Measurements from ENCODE around the gene ERO1B. TPM values are rescaled to one million over a fixed set of nuclear protein-coding genes. Genes with fewer than 3 reads are reported as not detected.

The ERO1B gene
- polyA plus RNA-seq, 1 of the 3 experiments (the other 2 are of a cell fraction) = 0.79 TPM

DNA sequence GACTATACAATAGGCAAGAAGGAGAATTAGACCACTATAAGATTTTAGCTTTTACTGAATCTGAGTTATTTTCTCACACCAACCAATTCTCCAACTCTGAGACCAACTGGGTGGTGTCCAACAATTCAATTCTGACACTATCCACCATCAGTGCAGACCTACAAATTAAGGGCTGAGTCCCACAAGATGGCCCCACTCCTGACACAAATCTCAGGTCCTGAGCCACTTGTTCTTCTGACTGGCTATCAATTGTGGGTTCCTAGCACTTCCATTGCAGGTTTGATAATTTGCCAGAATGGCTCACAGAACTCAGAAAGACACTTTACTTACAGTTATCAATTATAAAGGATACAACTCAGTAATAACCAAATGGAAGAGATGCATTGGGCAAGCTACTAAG lies 6.7 kb downstream of the ERO1B start:
- ChIA-PET CTCF (no interaction called here), POLR2A (no interaction called here)
- Histone ChIP-seq H3K9me2 (no peaks in the 10 kb centered on the region), H3K9ac (no peak overlapping the region), H3K4me1 (ENCODE audit: control insufficient read depth in 1 of 2, insufficient read depth in 2 of 2, low read depth in 1 of 2, low read length in 1 of 2) (no peaks in the 10 kb centered on the region), H3K27me3 (ENCODE audit: insufficient read depth) (no peaks in the 10 kb centered on the region), H3K36me3 (replicated peaks in 1 of 2; ENCODE audit: control insufficient read depth in 1 of 2, insufficient read depth in 2 of 2, low read length in 1 of 2) (no peaks in the 10 kb centered on the region), H3K79me2 (ENCODE audit: insufficient read depth) (no peaks in the 10 kb centered on the region), H3K4me3 (ENCODE audit: low read depth in 2 of 2, low read length in 1 of 2) (no peak overlapping the region), H3K9me3 (no peaks in the 10 kb centered on the region), H3K27ac (ENCODE audit: low read depth in 2 of 2, low read length in 1 of 2) (no peak overlapping the region), H3K4me2 (no peak overlapping the region), H3F3A (replicated peaks; ENCODE audit: insufficient read depth) (no peaks in the 10 kb centered on the region), H4K20me1 (ENCODE audit: insufficient read depth) (no peaks in the 10 kb centered on the region), H2AFZ (ENCODE audit: low read depth) (no peak overlapping the region)
- DNase-seq = no peak
- TF ChIP-seq RAD21 (IDR thresholded peaks at IDR 0.05; ENCODE audit: low read length) (no peak), FOSL2 (IDR thresholded peaks at IDR 0.05; ENCODE audit: borderline replicate concordance, low read depth) (no peak), JUND (IDR thresholded peaks at IDR 0.05) (no peak), EP300 (IDR thresholded peaks at IDR 0.05; ENCODE audit: borderline replicate concordance in 1 of 2, low read depth in 1 of 2, low read length in 1 of 2) (no peak), RCOR1 (IDR thresholded peaks at IDR 0.05; ENCODE audit: low read length) (no peak), FOXJ3 (CRISPR knock-in tag; IDR thresholded peaks at IDR 0.05) (no peak), RXRA (IDR thresholded peaks at IDR 0.05; ENCODE audit: borderline replicate concordance, low read depth) (no peak), EZH2phosphoT487 (IDR thresholded peaks at IDR 0.05; ENCODE audit: borderline replicate concordance, low read depth) (no peak), CHD2 (IDR thresholded peaks at IDR 0.05; ENCODE audit: low read length, partially characterized antibody) (no peak)
- TF ChIP-seq, protein P1, sequence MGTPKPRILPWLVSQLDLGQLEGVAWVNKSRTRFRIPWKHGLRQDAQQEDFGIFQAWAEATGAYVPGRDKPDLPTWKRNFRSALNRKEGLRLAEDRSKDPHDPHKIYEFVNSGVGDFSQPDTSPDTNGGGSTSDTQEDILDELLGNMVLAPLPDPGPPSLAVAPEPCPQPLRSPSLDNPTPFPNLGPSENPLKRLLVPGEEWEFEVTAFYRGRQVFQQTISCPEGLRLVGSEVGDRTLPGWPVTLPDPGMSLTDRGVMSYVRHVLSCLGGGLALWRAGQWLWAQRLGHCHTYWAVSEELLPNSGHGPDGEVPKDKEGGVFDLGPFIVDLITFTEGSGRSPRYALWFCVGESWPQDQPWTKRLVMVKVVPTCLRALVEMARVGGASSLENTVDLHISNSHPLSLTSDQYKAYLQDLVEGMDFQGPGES (IDR thresholded peaks at IDR 0.05; ENCODE audit: low read depth, low read length) = no peak

DNA sequence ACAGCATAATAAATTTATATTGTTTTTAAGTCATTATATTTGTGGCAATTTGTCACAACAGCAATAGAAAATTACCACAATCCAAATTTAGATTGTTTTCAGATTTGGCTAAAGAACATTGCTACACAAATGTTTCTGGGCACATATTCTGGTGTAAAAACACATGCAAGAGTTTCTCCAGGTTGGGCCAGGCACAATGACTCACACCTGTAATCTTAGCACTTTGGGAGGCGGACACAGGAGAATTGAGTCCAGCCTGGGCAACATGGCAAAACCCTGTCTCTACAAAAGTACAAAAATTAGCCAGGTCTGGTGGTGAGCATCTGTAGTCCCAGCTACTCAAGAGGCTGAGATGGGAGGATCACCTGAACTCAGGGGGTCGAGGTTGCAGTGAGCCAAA lies 8.4 kb downstream of the ERO1B start:
- no peaks in the 10 kb centered on the region for H3K9me2 ChIP-seq
- no peak overlapping the region for H2AFZ ChIP-seq (ENCODE audit: low read depth)
- no peaks in the 10 kb centered on the region for H3K4me1 ChIP-seq (ENCODE audit: control insufficient read depth in 1 of 2, insufficient read depth in 2 of 2, low read depth in 1 of 2, low read length in 1 of 2)
- no peaks in the 10 kb centered on the region for H3K9me3 ChIP-seq
- H3K4me2 ChIP-seq = no peak overlapping the region
- H3F3A ChIP-seq (replicated peaks; ENCODE audit: insufficient read depth) = no peaks in the 10 kb centered on the region
- H3K9ac ChIP-seq = no peak overlapping the region
- H4K20me1 ChIP-seq (ENCODE audit: insufficient read depth) = no peaks in the 10 kb centered on the region
- 58% methylated on average over 2 of the region's 2 CpGs for WGBS (ENCODE audit: low lambda C conversion rate)
- no peak overlapping the region for H3K27ac ChIP-seq (ENCODE audit: low read depth in 2 of 2, low read length in 1 of 2)
- no peak overlapping the region for H3K4me3 ChIP-seq (ENCODE audit: low read depth in 2 of 2, low read length in 1 of 2)
- ChIA-PET POLR2A (no interaction called here), CTCF (no interaction called here)
- H3K36me3 ChIP-seq (replicated peaks in 1 of 2; ENCODE audit: control insufficient read depth in 1 of 2, insufficient read depth in 2 of 2, low read length in 1 of 2) = no peaks in the 10 kb centered on the region
- H3K79me2 ChIP-seq (ENCODE audit: insufficient read depth) = no peaks in the 10 kb centered on the region
- DNase-seq = no peak
- no peaks in the 10 kb centered on the region for H3K27me3 ChIP-seq (ENCODE audit: insufficient read depth)
- TF ChIP-seq GATA2 (CRISPR knock-in tag; IDR thresholded peaks at IDR 0.05) (no peak), RAD21 (IDR thresholded peaks at IDR 0.05; ENCODE audit: low read length) (no peak), EZH2phosphoT487 (IDR thresholded peaks at IDR 0.05; ENCODE audit: borderline replicate concordance, low read depth) (no peak), SMC3 (IDR thresholded peaks at IDR 0.05; ENCODE audit: low read depth, low read length) (no peak), SIN3A (IDR thresholded peaks at IDR 0.05; ENCODE audit: borderline replicate concordance, low read depth, low read length) (no peak), MXI1 (IDR thresholded peaks at IDR 0.05; ENCODE audit: low read depth, low read length) (no peak)
- TF ChIP-seq, protein P2, sequence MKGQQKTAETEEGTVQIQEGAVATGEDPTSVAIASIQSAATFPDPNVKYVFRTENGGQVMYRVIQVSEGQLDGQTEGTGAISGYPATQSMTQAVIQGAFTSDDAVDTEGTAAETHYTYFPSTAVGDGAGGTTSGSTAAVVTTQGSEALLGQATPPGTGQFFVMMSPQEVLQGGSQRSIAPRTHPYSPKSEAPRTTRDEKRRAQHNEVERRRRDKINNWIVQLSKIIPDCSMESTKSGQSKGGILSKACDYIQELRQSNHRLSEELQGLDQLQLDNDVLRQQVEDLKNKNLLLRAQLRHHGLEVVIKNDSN (IDR thresholded peaks at IDR 0.05; ENCODE audit: borderline replicate concordance, low read depth) = no peak

Measured in SK-N-SH (cell line).